Mucosa of descending colon (tissue), 3 donors: ENCODE data around the gene ZACN. TPM values are rescaled to one million over a fixed set of nuclear protein-coding genes. Genes with fewer than 3 reads are reported as not detected.
"Not testable (repeated sequence)": the region's sequence is repeated elsewhere in the genome, so short reads cannot be mapped to it uniquely, and the experiment has no call there.

Source experiments
- ATAC-seq: fragments of 200-7000 bp; cut with Tn5 transposase; one replicate; pipeline ENCODE4 v1.9.1; 2020; ENCODE audit warnings: mild to moderate bottlenecking, moderate library complexity
- DNase-seq, 3 donors: peaks; one replicate each; pipeline ENCODE4 v3.0.0-alpha.2; 2020
- H3K36me3 ChIP-seq: fragments of 200-600 bp; one replicate; pipeline ENCODE4 v1.8.0; 2021; ENCODE audit warnings: low read depth, mild to moderate bottlenecking
- H3K4me1 ChIP-seq: fragments of 200-600 bp; one replicate; pipeline ENCODE4 v1.8.0; 2021; ENCODE audit warnings: low read depth, mild to moderate bottlenecking
- H3K4me3 ChIP-seq: fragments of 200-600 bp; one replicate; pipeline ENCODE4 v1.8.0; 2021; ENCODE audit warnings: mild to moderate bottlenecking
- H3K9me3 ChIP-seq: fragments of 200-600 bp; one replicate; pipeline ENCODE4 v1.8.0; 2021; ENCODE audit warnings: mild to moderate bottlenecking
- intact Hi-C, 2 donors: fragments of 100-400 bp; cut with DNase I in 1 of 2; cut with micrococcal nuclease in 1 of 2; formaldehyde crosslinking; loops; one replicate each; pipeline versions ENCODE4 v1.11.0 to v1.11.1; 2022; cut with DNase I, micrococcal nuclease
- total RNA-seq, 3 donors: library from RNA; stranded (reverse); fragmentation: NEBNext Ultra II Directional in 2 of 3; extraction: Animal tissue kit (Norgen Biotek cat#: 25700) in 2 of 3; gene quantifications; one replicate each; pipeline versions ENCODE4 v1.2.1 to v1.2.4, GENCODE V29; 2021 to 2023
- TF ChIP-seq, protein P1 (sequence below): fragments of 200-600 bp; IDR thresholded peaks from one replicate; pipeline ENCODE4 v1.8.0; 2022; ENCODE audit warnings: antibody characterized with exemption, mild to moderate bottlenecking
- donor health status: DM: no; HTN: no; CAD: no; lungs with moderate emphysema.
- donor health status: DM: no; HTN: no; CAD: no.
- donor health status: DM: no; HTN: yes; CAD: no.

ZACN gene
- total RNA-seq, 3 donors from 2014 or later: 1.4 TPM; not detected in 2

DNA sequence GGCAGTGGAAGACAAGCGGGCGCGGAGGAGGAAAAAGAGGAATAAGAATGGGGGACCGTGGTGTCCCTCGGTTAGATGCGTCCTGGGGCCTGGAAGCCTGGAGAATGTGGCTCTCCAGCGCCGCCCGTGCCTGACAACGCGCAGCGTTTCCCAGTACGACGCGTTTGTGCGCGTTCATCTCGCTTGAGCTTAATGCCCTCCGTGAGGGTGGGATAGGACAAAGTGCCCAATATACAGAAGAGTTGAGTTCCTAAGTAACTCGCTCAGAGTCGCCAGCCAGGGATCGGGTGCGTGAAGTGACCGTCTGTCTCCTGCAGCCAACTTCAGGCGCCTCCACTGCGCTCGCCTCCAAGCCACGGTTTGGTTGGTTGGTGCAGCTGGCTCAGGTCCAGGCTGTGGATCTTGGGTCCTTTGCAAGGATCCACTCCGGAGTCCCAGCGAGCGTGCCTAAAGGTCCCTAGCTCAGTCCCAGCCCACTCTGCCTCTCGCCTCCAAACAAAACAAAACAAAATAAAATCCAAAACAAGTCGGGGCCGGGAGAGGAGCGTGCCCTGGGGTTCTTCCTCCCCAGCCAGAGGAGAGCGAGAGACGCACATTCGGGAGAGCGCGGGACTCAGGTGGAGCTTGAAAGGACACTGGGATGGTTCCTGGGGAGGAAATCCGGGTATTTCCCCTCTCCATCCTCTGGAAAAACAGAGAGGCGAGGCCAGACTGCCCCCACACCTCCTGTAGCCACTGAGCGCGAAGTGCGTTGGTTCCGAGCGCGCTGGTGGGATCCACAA lies 3.4 kb upstream of the ZACN start:
- no peaks in the 10 kb centered on the region for H3K36me3 ChIP-seq
- DNase-seq (peak in 1 of 3 donors; percentile 42), ATAC-seq (no peak)
- TF ChIP-seq, protein P1, sequence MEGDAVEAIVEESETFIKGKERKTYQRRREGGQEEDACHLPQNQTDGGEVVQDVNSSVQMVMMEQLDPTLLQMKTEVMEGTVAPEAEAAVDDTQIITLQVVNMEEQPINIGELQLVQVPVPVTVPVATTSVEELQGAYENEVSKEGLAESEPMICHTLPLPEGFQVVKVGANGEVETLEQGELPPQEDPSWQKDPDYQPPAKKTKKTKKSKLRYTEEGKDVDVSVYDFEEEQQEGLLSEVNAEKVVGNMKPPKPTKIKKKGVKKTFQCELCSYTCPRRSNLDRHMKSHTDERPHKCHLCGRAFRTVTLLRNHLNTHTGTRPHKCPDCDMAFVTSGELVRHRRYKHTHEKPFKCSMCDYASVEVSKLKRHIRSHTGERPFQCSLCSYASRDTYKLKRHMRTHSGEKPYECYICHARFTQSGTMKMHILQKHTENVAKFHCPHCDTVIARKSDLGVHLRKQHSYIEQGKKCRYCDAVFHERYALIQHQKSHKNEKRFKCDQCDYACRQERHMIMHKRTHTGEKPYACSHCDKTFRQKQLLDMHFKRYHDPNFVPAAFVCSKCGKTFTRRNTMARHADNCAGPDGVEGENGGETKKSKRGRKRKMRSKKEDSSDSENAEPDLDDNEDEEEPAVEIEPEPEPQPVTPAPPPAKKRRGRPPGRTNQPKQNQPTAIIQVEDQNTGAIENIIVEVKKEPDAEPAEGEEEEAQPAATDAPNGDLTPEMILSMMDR: no peak
- no peak overlapping the region for H3K4me3 ChIP-seq
- intact Hi-C loops: no loop called here
- H3K4me1 ChIP-seq: peaks cover 41% of the 10 kb centered on the region
- no peaks in the 10 kb centered on the region for H3K9me3 ChIP-seq

DNA sequence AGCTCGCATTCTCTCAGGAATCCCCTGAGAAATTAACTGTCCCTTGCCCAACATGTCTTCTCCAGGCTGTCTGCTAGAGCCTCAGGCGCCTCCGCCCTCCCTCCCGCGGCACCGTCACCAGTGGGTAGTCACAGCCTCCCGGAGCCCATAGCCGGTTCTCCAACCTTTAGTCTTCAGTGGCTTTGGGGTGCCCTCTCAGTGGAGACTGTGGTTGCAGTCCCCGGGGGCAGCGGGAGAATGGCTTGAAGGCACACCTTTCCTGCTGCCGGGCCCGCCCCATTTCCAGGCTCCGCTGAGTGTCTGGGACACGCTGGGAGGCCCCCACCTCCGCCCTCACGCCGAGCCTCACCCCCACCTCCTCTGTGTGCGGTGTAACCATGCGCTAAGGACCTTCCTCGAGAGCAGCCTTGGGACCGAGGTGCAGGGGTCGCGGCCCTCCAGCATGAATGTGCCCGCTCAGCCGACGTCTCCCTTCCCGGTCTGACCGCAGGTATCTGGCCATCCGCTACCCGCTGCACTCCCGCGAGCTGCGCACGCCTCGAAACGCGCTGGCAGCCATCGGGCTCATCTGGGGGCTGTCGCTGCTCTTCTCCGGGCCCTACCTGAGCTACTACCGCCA lies 2.7 kb upstream of the ZACN start:
- intact Hi-C loops: no loop called here
- TF ChIP-seq, protein P1: no peak
- no peak for ATAC-seq
- peaks cover 35% of the 10 kb centered on the region for H3K4me1 ChIP-seq
- no peak overlapping the region for H3K4me3 ChIP-seq
- H3K36me3 ChIP-seq: no peaks in the 10 kb centered on the region
- no peak for DNase-seq
- no peaks in the 10 kb centered on the region for H3K9me3 ChIP-seq

DNA sequence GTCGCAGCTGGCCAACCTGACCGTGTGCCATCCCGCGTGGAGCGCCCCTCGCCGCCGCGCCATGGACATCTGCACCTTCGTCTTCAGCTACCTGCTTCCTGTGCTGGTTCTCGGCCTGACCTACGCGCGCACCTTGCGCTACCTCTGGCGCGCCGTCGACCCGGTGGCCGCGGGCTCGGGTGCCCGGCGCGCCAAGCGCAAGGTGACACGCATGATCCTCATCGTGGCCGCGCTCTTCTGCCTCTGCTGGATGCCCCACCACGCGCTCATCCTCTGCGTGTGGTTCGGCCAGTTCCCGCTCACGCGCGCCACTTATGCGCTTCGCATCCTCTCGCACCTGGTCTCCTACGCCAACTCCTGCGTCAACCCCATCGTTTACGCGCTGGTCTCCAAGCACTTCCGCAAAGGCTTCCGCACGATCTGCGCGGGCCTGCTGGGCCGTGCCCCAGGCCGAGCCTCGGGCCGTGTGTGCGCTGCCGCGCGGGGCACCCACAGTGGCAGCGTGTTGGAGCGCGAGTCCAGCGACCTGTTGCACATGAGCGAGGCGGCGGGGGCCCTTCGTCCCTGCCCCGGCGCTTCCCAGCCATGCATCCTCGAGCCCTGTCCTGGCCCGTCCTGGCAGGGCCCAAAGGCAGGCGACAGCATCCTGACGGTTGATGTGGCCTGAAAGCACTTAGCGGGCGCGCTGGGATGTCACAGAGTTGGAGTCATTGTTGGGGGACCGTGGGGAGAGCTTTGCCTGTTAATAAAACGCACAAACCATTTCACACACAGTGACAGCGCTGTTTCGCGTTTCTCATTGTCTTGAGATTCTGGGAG lies 2.0 kb upstream of the ZACN start:
- intact Hi-C loops: no loop called here
- DNase-seq: peak in 1 of 3 donors; percentile 25
- H3K36me3 ChIP-seq: no peaks in the 10 kb centered on the region
- ATAC-seq: no peak
- peaks cover 31% of the 10 kb centered on the region for H3K4me1 ChIP-seq
- no peaks in the 10 kb centered on the region for H3K9me3 ChIP-seq
- no peak overlapping the region for H3K4me3 ChIP-seq
- TF ChIP-seq, protein P1: no peak

DNA sequence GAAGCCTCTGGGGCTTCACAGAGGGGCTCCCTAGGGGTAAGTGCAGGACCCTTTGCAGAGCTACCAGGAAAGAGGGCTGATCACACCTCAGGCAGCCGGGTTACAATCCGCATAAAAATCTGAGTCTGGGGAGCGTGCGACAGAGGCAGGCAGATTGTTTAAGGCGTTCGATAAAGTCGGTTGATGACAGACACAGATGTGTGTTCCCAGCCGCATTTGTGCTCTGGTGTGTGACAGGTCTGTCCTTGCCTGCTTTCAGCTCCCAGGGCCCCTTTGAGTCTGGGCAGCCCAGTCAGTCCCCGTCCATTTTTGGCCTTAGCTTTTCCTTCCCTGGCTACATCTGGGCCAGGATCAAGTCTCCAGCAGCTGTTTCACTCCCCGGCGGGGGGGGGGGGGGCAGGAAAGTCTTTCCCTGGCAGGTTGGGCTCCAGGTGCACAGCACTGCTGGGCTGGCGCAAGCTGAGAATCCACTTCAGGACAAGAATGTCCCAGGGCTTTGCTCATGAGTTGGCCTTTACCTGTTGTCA lies 1.3 kb upstream of the ZACN start:
- no peak for DNase-seq
- intact Hi-C loops: no loop called here
- no peak for ATAC-seq
- no peaks in the 10 kb centered on the region for H3K9me3 ChIP-seq
- no peak overlapping the region for H3K4me3 ChIP-seq
- TF ChIP-seq, protein P1: no peak
- H3K36me3 ChIP-seq: no peaks in the 10 kb centered on the region
- peaks cover 31% of the 10 kb centered on the region for H3K4me1 ChIP-seq

DNA sequence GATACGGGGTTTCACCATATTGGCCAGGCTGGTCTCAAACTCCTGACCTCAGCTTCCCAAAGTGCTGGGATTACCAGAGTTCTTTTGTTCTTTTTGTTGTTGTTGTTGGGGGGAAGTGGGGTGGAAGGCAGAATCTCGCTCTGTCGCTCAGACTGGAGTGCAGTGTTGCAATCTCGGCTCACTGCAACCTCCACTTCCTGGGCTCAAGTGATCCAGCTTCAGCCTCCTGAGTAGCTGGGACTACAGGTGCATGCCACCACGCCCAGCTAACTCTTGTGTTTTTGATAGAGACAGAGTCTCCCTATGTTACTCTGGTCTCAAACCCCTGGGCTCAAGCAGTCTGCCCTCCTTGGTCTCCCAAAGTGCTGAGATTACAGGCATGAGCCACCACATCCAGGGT lies 612 bp upstream of the ZACN start:
- H3K4me3 ChIP-seq, ATAC-seq, DNase-seq, H3K9me3 ChIP-seq, intact Hi-C loops, H3K36me3 ChIP-seq: not testable (repeated sequence)
- H3K4me1 ChIP-seq: peaks cover 27% of the 10 kb centered on the region
